GM20431 (cell line): ENCODE data around the gene TRA2A.
"Not testable (repeated sequence)": the region's sequence is repeated elsewhere in the genome, so short reads cannot be mapped to it uniquely, and the experiment has no call there.

Experiments
- in situ Hi-C: fragments of 300-500 bp; cut with MseI, MboI; formaldehyde crosslinking; loops from one replicate; pipeline ENCODE4 v1.15.0; 2020; ENCODE audit warnings: low sequenced_read_pairs; ENCODE audit not compliant: unreplicated experiment

Gene TRA2A

DNA sequence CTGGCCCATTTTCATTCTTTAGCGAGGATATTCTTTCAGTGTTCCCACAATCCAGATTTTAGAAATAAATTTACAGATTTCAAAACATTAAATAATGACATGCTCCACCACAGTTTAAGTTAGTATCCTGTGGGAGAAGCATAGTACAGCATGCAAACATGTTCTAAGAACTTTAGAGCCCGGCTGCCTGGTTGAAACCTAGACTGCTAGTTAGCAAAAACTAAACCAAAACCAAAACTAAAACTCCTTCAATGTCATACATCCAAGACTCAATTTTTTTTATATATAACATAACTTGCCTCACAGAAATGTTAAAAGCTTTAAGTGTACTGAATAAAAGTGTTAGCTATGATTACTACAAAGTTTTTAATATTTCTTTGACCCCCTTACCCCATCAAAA is 17.0 kb downstream of the TRA2A start:
- in situ Hi-C loops = no loop called here

DNA sequence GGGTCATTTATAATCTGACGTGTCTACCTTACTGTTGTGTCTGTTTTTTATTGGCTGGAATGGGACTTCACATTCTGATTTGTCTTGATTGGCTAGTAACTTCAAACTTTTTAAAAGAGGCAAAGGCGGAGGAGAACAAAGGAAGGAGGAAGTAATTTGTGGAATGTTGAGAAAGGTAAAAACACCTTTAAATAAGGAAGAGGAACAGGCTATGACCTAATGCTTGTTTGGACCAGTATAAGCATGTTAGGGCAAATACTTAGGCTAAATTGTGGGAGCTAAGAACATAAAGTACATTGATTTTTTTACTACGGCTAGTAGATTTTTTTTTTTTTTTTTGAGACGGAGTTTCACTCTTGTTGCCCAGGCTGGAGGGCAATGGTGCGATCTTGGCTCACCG is 18.0 kb downstream of the TRA2A start:
- in situ Hi-C loops = not testable (repeated sequence)

DNA sequence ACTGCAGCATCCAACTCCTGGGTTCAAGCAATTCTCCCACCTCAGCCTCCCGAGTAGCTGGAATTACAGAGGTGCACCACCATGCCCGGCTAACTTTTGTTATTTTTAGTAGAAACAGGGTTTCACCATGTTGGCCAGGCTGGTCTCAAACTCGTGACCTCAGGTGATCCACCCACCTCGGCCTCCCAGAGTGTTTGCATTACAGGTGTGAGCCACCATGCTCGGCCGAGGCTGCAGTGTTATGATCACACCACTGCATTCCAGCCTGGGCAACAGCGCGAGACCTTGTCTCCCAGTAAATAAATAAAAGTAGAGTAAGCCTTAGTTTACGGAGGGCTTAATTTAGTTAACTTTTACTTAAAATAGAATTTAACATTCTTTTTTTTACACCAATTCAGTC is 37.8 kb downstream of the TRA2A start:
- in situ Hi-C loops = no loop called here

DNA sequence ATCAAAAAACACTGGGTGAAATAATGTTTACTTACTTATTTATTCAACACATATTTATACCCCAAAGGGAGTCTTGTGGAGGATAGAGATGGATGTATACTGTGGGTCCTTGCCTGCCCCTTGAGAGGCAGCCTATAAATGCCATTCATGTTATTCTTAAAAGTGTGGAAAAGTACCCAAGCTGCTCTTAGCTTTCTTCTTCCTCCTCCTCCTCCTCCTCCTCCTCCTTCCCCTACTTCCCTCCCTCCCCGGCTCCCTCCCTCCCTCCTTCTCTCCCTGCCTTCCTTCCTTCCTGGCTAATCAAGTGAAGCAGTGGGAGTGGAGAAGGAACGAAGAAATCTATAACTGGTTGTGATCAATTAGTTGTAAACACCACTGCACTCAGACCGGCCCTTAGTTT is 40.3 kb downstream of the TRA2A start:
- in situ Hi-C loops = no loop called here

DNA sequence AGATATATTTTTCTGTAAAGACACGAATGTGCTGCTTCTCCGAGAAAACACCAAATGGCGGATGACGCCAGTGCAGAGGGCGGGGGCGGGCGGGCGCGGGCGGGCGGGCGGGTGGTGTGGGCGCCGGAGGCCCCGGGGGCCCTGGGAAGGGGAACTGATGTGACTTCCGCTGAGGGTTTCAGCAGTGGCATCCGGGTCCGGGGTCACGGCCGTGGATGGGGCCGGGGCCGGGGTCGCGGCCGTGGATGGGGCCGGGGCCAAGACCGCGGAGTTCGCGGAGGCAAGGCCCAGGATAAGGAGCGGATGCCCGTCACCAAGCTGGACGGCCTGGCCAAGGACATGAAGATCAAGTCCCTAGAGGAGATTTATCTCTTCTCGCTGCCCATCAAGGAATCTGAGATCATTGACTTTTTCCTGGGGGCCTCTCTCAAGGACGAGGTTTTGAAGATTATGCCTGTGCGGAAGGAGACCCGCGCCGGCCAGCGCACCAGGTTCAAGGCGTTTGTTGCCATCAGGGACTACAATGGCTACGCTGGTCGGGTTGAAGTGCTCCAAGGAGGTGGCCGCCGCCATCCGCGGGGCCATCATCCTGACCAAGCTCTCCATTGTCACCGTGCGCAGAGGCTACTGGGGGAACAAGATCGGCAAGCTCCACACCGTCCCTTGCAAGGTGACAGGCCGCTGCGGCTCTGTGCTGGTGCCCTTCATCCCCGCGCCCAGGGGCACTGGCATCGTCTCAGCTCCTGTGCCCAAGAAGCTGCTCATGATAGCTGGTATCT is 41.2 kb downstream of the TRA2A start:
- in situ Hi-C loops = no loop called here

DNA sequence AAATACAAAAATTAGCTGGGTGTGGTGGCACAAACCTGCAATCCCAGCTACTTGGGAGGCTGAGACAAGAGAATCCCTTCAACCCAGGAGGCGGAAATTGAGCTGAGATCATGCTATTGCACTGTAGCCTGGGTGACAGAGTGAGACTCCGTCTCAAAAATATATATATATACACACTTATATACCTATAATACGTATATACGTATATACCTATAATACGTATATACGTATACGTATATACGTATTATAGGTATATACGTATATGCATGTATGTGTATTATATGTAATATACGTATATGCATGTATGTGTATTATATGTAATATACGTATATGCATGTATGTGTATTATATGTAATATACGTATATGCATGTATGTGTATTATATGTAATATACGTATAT is 43.1 kb downstream of the TRA2A start:
- in situ Hi-C loops = not testable (repeated sequence)

DNA sequence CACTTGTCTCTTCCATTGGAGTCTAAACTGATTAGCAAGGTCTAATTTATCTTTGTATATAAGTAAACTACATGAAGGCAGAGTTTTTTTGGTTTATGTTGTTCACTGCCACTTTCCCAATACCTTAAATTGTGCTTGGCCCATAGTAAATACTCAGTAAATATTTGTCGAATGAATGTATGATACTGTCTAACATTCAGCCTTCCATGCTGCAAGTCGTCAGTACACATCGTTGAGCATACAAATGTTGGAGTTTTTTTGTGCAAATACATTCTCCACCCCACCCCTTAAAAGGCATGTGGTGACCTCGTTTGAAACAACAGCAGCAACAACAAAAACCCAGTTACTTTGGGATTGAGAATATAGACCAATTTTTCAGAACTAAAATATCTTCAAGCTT is 44.1 kb downstream of the TRA2A start:
- in situ Hi-C loops = no loop called here

DNA sequence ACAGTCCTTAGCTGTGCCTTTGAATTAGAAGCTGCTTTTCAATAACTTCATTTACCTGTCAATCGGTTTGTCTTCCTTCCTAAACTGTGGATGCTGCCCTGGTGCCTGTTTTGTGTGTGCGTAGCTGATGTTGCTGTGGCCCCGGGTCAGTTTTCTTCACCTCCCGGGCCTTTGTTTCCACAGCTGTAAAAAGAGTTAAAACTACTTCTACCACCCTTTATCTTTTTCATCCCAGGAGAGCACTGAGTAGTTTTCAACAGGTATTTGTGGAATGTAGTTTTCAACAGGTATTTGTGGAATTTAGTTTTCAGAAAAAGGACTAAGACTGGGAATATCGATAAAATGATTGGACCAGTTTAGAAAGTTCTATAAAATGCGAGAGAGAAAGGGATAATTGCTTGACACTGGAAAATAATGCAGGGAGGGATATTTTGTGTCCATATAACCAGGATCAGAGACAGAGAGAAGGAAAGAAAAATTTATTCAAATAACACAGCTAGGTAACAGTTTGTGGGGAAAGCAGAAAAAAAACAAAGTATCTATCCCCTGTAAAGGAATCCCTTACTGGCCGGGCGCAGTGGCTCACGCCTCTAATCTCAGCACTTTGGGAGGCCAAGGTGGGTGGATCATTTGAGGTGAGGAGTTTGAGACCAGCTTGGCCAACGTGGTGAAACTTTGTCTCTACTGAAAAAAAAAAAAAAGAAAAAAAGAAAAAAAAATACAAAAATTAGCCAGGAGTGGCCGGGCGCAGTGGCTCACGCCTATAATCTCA is 45.6 kb downstream of the TRA2A start:
- in situ Hi-C loops = no loop called here

DNA sequence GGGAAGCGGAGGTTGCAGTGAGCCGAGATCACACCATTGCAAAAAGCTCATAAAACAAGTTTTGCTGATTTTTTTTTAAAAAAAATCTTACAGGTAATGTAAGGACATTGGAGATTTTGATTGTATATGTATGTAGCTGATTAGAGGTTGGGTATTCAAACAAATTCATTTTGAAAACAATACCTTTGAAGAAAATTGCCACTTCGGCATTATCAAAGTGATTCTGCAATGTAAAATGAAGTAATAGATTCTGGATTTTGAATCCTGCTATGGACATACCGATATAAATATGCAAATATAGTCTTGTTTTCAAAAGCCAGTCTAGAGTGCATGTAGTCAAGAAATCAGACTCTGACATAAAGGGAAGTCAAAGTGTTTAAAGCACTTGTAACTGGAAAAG is 49.1 kb downstream of the TRA2A start:
- in situ Hi-C loops = no loop called here

DNA sequence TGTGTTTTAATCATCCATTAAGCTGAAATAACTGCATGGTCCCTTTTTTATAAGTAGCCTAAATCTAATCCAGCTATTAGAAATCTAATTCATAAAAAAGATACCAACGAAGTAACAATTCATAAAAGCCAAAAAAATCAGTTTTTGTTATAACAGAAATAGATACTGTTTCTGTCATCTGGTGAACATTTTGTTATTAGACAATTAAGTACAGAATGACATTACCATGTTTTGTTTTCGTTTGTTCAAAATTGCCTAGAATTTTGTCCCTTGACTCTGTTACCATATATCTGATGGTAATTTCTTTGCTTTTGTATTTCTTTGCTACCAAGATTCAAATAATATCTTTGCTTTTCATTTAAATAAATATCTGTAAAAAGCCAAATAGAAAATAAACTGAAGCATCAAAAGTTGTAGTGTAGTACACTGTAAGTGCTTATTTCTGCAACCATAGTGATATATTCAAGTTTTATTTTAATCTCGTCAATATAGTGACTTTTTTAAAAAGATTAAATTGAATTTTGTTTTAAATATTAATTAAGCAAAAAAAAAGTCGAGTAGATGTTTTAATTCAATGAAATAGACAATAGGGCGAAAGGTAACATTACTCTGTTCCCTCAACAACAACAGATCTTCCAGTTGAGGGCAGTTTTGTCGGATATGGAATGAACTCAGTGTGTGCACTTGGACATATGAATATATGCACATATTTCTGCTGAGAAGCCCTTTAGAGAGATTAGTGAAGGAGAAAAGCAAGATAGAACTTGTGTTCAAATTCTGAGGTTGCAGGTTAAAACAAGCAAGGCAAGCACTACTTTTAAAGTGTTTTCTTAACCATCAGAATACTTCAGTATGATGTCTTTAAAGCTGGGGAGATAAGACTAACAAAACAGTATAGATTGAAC is 53.6 kb downstream of the TRA2A start:
- in situ Hi-C loops = no loop called here

DNA sequence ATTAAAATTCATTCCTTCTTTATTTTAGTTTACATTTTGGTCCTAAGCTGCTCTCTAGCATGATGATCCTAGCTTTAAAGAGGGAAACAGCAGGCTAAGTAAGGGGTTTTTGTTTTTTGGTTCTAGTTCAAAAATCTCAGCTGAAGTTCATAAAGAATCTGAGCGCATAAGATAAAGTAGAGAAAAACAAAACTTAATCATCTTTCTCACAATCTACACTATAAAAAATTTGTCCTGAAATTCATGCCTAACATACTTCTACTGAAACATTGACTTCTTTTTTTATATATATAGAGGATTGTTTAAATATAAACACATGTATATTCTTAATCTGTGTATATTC is 54.7 kb downstream of the TRA2A start:
- in situ Hi-C loops = no loop called here

DNA sequence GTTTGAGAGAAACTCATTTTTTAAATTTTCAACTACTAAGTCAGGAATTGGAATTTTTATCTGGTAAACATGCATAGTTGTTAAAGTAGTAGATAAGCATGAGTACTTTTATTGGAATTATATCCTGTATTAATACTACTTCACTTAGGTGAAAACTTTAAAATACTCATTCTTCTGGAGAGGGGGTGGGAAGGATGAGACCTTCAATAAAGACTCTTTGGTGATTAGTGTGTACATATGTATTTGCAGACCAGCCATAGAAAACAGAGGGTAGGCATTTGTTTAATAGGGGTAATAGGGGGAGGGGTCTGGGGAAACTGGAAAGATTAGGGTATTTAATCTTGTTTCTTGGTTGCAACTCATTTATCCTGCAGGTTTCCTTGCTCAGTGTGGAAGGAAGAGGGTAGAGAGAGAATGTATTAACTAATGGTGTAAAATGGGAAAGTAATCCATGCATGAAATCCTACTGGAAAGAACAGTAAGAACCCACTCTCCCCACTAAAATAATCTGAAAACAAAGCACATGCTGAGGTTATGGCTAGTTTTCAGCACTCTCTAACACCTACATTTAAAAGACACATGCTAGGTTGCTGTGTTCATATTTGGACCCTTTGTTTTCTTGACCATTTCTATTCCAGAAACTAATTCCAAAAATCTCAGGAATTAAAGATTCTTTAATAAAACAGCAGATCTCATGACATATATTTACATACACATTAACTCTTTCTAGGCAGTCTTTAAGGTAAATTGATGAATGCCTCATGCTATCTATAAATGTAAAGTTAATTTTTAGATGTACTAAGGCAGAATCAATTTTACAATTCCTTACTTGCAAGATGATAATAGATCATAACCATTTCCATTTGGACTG is 55.3 kb downstream of the TRA2A start:
- in situ Hi-C loops = no loop called here

DNA sequence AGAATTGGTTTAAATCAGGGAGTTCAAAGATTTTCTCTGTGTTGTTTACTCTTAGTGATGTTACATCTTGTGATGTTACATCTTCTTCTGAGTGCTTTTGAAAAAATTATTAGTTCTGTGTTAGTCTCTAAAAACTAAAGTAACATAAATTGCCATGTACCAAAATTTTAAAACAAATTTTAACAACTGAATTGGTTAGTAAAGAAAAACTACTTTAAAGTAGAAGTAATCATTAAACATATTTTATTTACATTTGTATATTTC is 56.3 kb downstream of the TRA2A start:
- in situ Hi-C loops = no loop called here

DNA sequence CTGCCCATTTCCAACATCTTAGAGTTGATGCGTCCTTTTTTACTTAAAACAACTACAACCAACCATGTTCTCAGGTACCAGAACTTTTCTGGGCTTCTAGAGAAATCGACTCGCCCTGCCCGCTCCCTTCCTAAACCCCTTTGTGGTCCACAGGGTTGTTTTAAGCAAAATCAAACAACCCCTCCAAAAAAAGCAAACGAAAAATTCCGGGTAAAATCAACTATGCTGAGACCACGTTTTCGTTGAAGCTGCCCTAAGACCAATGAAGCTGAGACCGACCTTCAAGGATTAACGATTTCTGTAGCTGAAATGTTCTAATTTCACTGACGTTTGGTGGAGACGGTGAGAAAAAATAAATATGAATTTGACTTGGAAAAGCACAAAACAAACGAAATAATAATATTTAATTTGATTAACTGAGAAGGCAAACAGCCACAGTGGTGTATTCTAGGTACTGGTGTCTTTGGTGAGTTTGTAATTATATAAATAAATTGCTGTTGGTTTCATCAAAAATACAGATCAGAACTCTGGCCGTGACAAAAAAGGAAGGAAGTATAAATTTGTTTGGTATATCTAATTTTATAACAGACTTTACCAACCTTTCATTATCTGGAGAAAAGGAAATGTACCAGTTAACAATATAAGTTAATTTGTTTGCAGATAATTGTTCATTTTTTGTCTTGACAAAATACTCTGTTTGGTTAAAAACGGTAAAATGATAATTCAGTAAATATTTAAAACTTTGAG is 56.8 kb downstream of the TRA2A start:
- in situ Hi-C loops = no loop called here

DNA sequence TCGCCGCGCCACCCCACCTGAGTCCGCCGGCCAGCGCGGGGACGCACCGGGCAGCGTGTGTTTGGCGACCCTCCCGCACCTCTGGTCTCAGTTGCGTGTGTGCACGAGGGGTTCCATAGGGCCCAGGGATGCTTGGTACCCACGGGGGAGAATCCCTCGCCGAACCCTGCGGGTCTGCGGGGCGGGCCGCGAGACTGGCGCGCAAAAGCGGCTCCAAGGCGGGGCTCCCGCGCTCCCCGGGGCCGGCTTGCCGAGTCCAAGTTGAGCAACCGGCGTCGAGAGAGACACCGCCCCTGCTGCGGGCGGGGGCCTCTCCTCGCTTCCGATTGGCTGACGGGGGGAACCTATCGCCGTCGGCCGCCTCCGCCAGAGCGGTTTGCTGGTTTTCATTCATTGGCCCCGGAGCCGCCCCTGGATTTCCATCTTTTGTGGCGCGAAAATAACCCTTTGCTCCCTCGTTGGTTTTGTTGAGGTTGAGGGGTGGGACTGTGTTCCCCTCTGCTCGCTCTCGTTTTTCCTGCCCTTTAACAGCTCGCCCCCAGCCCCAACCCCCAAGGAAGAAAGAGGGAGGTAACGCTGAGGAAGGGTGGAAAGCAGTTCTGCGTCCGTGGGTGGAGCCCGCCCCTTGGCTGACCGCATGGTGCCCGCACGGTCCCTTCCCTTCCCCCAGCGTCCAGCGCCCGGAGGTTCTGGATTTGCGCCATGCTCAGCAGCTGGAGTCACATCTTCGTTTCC is 57.5 kb downstream of the TRA2A start:
- in situ Hi-C loops = no loop called here

DNA sequence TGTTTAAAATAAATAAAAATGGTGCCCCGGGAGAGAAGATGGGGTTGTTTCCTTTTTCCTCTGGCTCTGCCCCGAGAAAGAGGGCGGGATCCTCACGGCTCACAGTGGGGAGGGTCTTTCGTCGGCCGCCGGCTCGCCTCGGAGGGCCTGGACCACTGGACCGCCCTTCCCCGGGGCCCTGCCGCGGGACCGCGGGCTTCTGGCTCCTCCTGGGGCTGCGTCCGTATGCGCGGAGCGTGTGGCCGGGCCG is 58.0 kb downstream of the TRA2A start:
- in situ Hi-C loops = no loop called here

DNA sequence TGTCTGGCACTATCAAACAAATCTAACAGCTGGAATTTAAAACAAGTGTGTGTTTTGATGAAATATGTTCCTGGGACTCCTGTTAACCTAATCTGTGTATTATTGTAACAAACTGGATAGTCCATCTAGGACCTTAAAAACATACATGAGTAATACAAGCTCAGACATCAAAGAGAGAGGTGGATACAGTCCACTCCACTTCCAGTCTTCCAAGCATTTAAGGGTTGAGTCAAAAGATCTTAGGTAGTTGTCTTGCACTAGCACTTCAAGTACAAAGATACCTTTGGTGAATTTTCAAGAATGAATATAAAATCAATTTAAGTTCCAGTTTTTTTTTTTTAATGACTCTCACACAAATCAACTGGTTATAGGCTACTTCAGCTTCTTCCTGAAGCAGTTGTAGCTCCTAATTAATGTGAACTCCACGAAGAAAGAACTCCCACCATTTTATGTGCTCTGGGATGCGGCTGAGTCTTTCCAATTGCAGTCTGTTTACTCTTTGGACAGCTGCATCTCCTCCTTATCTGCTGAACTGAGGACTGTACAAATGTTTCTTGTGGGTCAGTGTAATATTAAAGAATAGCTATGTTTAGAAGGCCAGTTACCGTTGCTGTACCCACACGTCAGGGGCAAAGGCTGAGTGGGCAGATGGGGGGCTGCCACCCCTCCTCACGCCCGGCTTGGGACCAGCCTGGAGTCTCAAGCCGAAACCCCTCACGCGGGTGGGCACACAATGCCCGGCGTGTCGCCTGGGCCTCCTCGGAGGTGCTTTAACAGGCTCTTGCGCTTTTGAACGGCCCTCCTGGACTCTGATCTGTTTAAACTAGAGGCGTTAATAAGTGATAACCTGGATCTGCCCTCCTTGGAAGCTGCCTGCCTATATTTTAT is 58.6 kb downstream of the TRA2A start:
- in situ Hi-C loops = no loop called here

DNA sequence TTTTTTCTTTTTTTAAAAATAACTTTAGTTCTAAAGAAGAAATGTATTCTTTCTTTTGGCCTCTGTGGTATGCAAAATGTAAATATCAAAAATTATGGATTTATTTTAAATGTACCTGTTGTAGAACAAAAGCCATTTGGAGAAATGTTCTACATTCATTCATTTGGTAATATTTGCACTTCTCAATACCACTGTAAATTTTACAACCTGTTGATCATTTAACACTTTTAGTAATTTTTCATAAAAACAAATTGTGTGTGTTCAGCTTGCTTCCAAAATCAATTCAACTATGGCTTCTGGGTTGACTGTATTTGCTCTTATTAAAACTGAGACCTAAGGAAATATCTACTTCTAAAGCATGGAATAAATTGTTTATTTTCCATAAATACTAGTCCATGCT is 59.2 kb downstream of the TRA2A start:
- in situ Hi-C loops = no loop called here
